Measurements from ENCODE around the gene A4GNT. TPM values are rescaled to one million over a fixed set of nuclear protein-coding genes. Genes with fewer than 3 reads are reported as not detected.
A peak's percentile ranks its signal among the peaks of the same experiment; 100 is the strongest.
"Not testable (repeated sequence)": the region's sequence is repeated elsewhere in the genome, so short reads cannot be mapped to it uniquely, and the experiment has no call there.

A4GNT gene
- total and polyA plus RNA-seq, 2 donors (not counting 1 experiment from before 2014, with no cell fraction given), result not detected

DNA sequence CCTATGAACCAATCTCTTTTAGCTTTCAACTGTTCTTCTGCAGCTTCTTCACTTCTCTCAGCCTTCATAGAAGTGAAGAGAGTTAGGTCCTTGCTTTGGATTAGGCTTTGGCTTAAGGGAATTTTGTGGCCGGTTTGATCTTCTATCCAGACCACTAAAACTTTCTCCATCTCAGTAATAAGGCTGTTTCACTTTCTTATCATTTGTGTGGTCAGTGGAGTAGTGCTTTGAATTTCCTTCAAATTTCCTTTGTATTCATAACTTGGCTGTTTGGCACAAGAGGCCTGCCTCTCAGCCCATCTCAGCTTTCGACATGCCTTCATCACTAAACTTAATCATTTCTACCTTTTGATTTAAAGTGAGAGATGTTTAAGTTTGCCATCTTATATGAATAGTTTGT lies 38.5 kb downstream of the A4GNT start:
- Histone ChIP-seq H3K9me3 (ENCODE audit: control insufficient read depth, insufficient read depth, low read depth, low read length) (no peaks in the 10 kb centered on the region), H3K36me3 (ENCODE audit: control insufficient read depth, insufficient read depth, low read length) (peaks cover 6% of the 10 kb centered on the region), H3K4me2 (ENCODE audit: extremely low read depth, insufficient read depth, low read length) (no peak overlapping the region), H2AFZ (ENCODE audit: low read length) (no peak overlapping the region), H3K27me3 (ENCODE audit: control insufficient read depth, insufficient read depth, low read length) (no peaks in the 10 kb centered on the region), H3K79me2 (ENCODE audit: control insufficient read depth, insufficient read depth, low read length) (no peaks in the 10 kb centered on the region), H3K9ac (ENCODE audit: insufficient read depth, low read length) (no peak overlapping the region), H3K4me3 (replicated peaks in 1 of 4; ENCODE audit: control extremely low read depth in 1 of 4, insufficient read depth in 1 of 4, low read depth in 3 of 4, low read length in 4 of 4) (no peak overlapping the region), H3K27ac (ENCODE audit: insufficient read depth, low read length) (no peak overlapping the region), H4K20me1 (ENCODE audit: control insufficient read depth, extremely low read depth, insufficient read depth, low read length) (no peaks in the 10 kb centered on the region), H3K4me1 (ENCODE audit: control insufficient read depth, extremely low read depth, insufficient read depth, low read length) (peaks cover 2% of the 10 kb centered on the region)
- no peak for TF ChIP-seq EZH2 (IDR thresholded peaks at IDR 0.05; ENCODE audit: low read length, missing control alignments)
- TF ChIP-seq, protein P1, sequence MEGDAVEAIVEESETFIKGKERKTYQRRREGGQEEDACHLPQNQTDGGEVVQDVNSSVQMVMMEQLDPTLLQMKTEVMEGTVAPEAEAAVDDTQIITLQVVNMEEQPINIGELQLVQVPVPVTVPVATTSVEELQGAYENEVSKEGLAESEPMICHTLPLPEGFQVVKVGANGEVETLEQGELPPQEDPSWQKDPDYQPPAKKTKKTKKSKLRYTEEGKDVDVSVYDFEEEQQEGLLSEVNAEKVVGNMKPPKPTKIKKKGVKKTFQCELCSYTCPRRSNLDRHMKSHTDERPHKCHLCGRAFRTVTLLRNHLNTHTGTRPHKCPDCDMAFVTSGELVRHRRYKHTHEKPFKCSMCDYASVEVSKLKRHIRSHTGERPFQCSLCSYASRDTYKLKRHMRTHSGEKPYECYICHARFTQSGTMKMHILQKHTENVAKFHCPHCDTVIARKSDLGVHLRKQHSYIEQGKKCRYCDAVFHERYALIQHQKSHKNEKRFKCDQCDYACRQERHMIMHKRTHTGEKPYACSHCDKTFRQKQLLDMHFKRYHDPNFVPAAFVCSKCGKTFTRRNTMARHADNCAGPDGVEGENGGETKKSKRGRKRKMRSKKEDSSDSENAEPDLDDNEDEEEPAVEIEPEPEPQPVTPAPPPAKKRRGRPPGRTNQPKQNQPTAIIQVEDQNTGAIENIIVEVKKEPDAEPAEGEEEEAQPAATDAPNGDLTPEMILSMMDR (conservative IDR thresholded peaks at IDR 0.05 in 1 of 2, IDR thresholded peaks at IDR 0.05 in 1 of 2; ENCODE audit: low read depth in 1 of 2, low read length in 2 of 2), result no peak
- peak in 1 of 2 donors; percentile 54 for DNase-seq (ENCODE audit: low read depth in 2 of 2)

GRCh38 chr3:138092023-138092422 lies 40.2 kb downstream of the A4GNT start:
- Histone ChIP-seq H2AFZ (ENCODE audit: low read length) (no peak overlapping the region), H3K4me1 (ENCODE audit: control insufficient read depth, extremely low read depth, insufficient read depth, low read length) (peaks cover 2% of the 10 kb centered on the region), H3K9ac (ENCODE audit: insufficient read depth, low read length) (no peak overlapping the region), H3K27ac (ENCODE audit: insufficient read depth, low read length) (no peak overlapping the region), H3K36me3 (ENCODE audit: control insufficient read depth, insufficient read depth, low read length) (no peaks in the 10 kb centered on the region), H3K4me2 (ENCODE audit: extremely low read depth, insufficient read depth, low read length) (no peak overlapping the region), H3K27me3 (ENCODE audit: control insufficient read depth, insufficient read depth, low read length) (no peaks in the 10 kb centered on the region), H3K9me3 (ENCODE audit: control insufficient read depth, insufficient read depth, low read depth, low read length) (no peaks in the 10 kb centered on the region), H3K4me3 (replicated peaks in 1 of 4; ENCODE audit: control extremely low read depth in 1 of 4, insufficient read depth in 1 of 4, low read depth in 3 of 4, low read length in 4 of 4) (no peak overlapping the region), H4K20me1 (ENCODE audit: control insufficient read depth, extremely low read depth, insufficient read depth, low read length) (no peaks in the 10 kb centered on the region), H3K79me2 (ENCODE audit: control insufficient read depth, insufficient read depth, low read length) (no peaks in the 10 kb centered on the region)
- DNase-seq (ENCODE audit: low read depth in 2 of 2), result peak; percentile 20 to 70
- TF ChIP-seq EZH2 (IDR thresholded peaks at IDR 0.05; ENCODE audit: low read length, missing control alignments), result no peak
- TF ChIP-seq, protein P1 (conservative IDR thresholded peaks at IDR 0.05 in 1 of 2, IDR thresholded peaks at IDR 0.05 in 1 of 2; ENCODE audit: low read depth in 1 of 2, low read length in 2 of 2), result no peak

DNA sequence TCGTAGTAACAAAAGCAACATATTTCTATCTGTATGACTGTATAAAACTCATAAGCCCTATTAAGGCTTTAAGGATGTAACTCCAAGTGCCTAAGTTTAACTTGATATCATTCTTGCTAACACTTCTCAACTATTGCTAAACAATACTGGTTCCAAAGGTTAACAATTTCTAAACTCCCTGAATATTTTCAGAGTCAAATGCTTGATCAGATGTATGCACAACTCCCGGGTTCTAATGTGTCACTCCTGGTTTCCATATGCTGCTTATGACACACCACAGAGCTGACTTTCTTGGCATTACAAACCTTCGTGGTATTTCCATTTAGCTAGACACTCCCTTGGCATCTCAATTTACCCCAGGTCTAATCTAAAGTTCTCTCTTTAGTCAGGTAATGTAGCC lies 43.1 kb downstream of the A4GNT start:
- no peaks in the 10 kb centered on the region for H3K9me3 ChIP-seq (ENCODE audit: control insufficient read depth, insufficient read depth, low read depth, low read length)
- H4K20me1 ChIP-seq (ENCODE audit: control insufficient read depth, extremely low read depth, insufficient read depth, low read length), result no peaks in the 10 kb centered on the region
- peaks cover 2% of the 10 kb centered on the region for H3K4me1 ChIP-seq (ENCODE audit: control insufficient read depth, extremely low read depth, insufficient read depth, low read length)
- H3K27me3 ChIP-seq (ENCODE audit: control insufficient read depth, insufficient read depth, low read length), result no peaks in the 10 kb centered on the region
- TF ChIP-seq, protein P1 (conservative IDR thresholded peaks at IDR 0.05 in 1 of 2, IDR thresholded peaks at IDR 0.05 in 1 of 2; ENCODE audit: low read depth in 1 of 2, low read length in 2 of 2), result no peak
- TF ChIP-seq EZH2 (IDR thresholded peaks at IDR 0.05; ENCODE audit: low read length, missing control alignments), result no peak
- no peaks in the 10 kb centered on the region for H3K79me2 ChIP-seq (ENCODE audit: control insufficient read depth, insufficient read depth, low read length)
- no peak overlapping the region for H3K4me2 ChIP-seq (ENCODE audit: extremely low read depth, insufficient read depth, low read length)
- DNase-seq (ENCODE audit: low read depth in 2 of 2), result peak; percentile 34 to 64
- H3K27ac ChIP-seq (ENCODE audit: insufficient read depth, low read length), result no peak overlapping the region
- no peak overlapping the region for H3K4me3 ChIP-seq (replicated peaks in 1 of 4; ENCODE audit: control extremely low read depth in 1 of 4, insufficient read depth in 1 of 4, low read depth in 3 of 4, low read length in 4 of 4)
- no peak overlapping the region for H2AFZ ChIP-seq (ENCODE audit: low read length)
- H3K9ac ChIP-seq (ENCODE audit: insufficient read depth, low read length), result no peak overlapping the region
- peaks cover 5% of the 10 kb centered on the region for H3K36me3 ChIP-seq (ENCODE audit: control insufficient read depth, insufficient read depth, low read length)

DNA sequence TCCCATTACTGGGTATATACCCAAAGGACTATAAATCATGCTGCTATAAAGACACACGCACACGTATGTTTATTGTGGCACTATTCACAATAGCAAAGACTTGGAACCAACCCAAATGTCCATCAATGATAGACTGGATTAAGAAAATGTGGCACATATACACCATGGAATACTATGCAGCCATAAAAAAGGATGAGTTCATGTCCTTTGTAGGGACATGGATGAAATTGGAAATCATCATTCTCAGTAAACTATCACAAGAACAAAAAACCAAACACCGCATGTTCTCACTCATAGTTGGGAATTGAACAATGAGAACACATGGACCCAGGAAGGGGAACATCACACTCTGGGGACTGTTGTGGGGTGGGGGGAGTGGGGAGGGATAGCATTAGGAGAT lies 46.4 kb downstream of the A4GNT start:
- DNase-seq (ENCODE audit: low read depth in 2 of 2); H3K9ac ChIP-seq (ENCODE audit: insufficient read depth, low read length): not testable (repeated sequence)
- peaks cover 14% of the 10 kb centered on the region for H3K36me3 ChIP-seq (ENCODE audit: control insufficient read depth, insufficient read depth, low read length)

More for the DNA sequence above, 46.4 kb downstream of the A4GNT start:
- H3K27ac ChIP-seq (ENCODE audit: insufficient read depth, low read length); H3K4me3 ChIP-seq (replicated peaks in 1 of 4; ENCODE audit: control extremely low read depth in 1 of 4, insufficient read depth in 1 of 4, low read depth in 3 of 4, low read length in 4 of 4); H2AFZ ChIP-seq (ENCODE audit: low read length); H3K79me2 ChIP-seq (ENCODE audit: control insufficient read depth, insufficient read depth, low read length); H4K20me1 ChIP-seq (ENCODE audit: control insufficient read depth, extremely low read depth, insufficient read depth, low read length); H3K9me3 ChIP-seq (ENCODE audit: control insufficient read depth, insufficient read depth, low read depth, low read length); H3K27me3 ChIP-seq (ENCODE audit: control insufficient read depth, insufficient read depth, low read length); H3K4me2 ChIP-seq (ENCODE audit: extremely low read depth, insufficient read depth, low read length): not testable (repeated sequence)
- H3K4me1 ChIP-seq (ENCODE audit: control insufficient read depth, extremely low read depth, insufficient read depth, low read length), result peaks cover 25% of the 10 kb centered on the region
